Ectodermal cell (in vitro differentiated cells): ENCODE measurements around the gene OR52K2.
"Not testable (repeated sequence)": the region's sequence is repeated elsewhere in the genome, so short reads cannot be mapped to it uniquely, and the experiment has no call there.

Experiments used
- H3K27ac ChIP-seq: 2 replicates; pipeline ENCODE4 v1.7.0; 2013; ENCODE audit warnings: mild to moderate bottlenecking, low read depth, low read length; ENCODE audit not compliant: insufficient read depth, poor library complexity, severe bottlenecking
- H3K27me3 ChIP-seq: 2 replicates; pipeline ENCODE4 v1.7.0; 2013; ENCODE audit warnings: mild to moderate bottlenecking, low read length; ENCODE audit not compliant: insufficient read depth, control insufficient read depth, poor library complexity, severe bottlenecking
- H3K36me3 ChIP-seq: one replicate; pipeline ENCODE4 v1.7.0; 2013; ENCODE audit warnings: low read length; ENCODE audit not compliant: control insufficient read depth, insufficient read depth
- H3K4me1 ChIP-seq: one replicate; pipeline ENCODE4 v1.7.0; 2013; ENCODE audit warnings: low read length; ENCODE audit not compliant: control insufficient read depth, insufficient read depth
- H3K4me3 ChIP-seq: 2 replicates; pipeline ENCODE4 v1.7.0; 2013; ENCODE audit warnings: low read depth, low read length, control low read depth; ENCODE audit not compliant: insufficient read depth
- H3K9me3 ChIP-seq: 2 replicates; pipeline ENCODE4 v1.7.0; 2013; ENCODE audit warnings: mild to moderate bottlenecking, low read length, moderate library complexity; ENCODE audit not compliant: control insufficient read depth
- WGBS, 2 experiments: methylation state at CpG; one replicate each; pipeline ENCODE4 v1.1.7; 2013; ENCODE audit warnings: missing lambda C conversion rate in 2 of 2; 5-methylcytosine and 5-hydroxymethylcytosine counted together

The OR52K2 gene

GRCh38 chr11:4467811-4468606, 18.9 kb downstream of the OR52K2 start:
- WGBS, 2 experiments = 90 to 91% methylated on average over 2 to 3 of the region's 3 CpGs

GRCh38 chr11:4479644-4480043, 30.5 kb downstream of the OR52K2 start:
- H3K9me3 ChIP-seq = no peaks in the 10 kb centered on the region
- H3K4me1 ChIP-seq = no peaks in the 10 kb centered on the region
- H3K27me3 ChIP-seq = no peaks in the 10 kb centered on the region
- H3K36me3 ChIP-seq = no peaks in the 10 kb centered on the region
- H3K27ac ChIP-seq = no peak overlapping the region
- 86 to 92% methylated on average over 1 of the region's 1 CpG for WGBS, 2 experiments
- no peak overlapping the region for H3K4me3 ChIP-seq

More at GRCh38 chr11:4467811-4468606, 18.9 kb downstream of the OR52K2 start:
- H3K9me3 ChIP-seq = no peaks in the 10 kb centered on the region
- H3K27ac ChIP-seq = no peak overlapping the region
- H3K4me1 ChIP-seq = no peaks in the 10 kb centered on the region
- no peak overlapping the region for H3K4me3 ChIP-seq
- H3K36me3 ChIP-seq = no peaks in the 10 kb centered on the region
- no peaks in the 10 kb centered on the region for H3K27me3 ChIP-seq

GRCh38 chr11:4480577-4481239, 31.6 kb downstream of the OR52K2 start:
- no peak overlapping the region for H3K4me3 ChIP-seq
- H3K27me3 ChIP-seq = no peaks in the 10 kb centered on the region
- no peak overlapping the region for H3K27ac ChIP-seq
- H3K36me3 ChIP-seq = no peaks in the 10 kb centered on the region
- H3K9me3 ChIP-seq = no peaks in the 10 kb centered on the region
- 87 to 92% methylated on average over 4 of the region's 4 CpGs for WGBS, 2 experiments
- H3K4me1 ChIP-seq = no peaks in the 10 kb centered on the region

GRCh38 chr11:4481240-4481582, 32.1 kb downstream of the OR52K2 start:
- no peaks in the 10 kb centered on the region for H3K36me3 ChIP-seq
- H3K27me3 ChIP-seq = no peaks in the 10 kb centered on the region
- no peak overlapping the region for H3K27ac ChIP-seq
- no peaks in the 10 kb centered on the region for H3K4me1 ChIP-seq
- no peaks in the 10 kb centered on the region for H3K9me3 ChIP-seq
- H3K4me3 ChIP-seq = no peak overlapping the region

- H3K4me1 ChIP-seq = no peaks in the 10 kb centered on the region
- no peak within 1 kb of the TSS for H3K27ac ChIP-seq
- no peak within 1 kb of the TSS for H3K4me3 ChIP-seq
- H3K9me3 ChIP-seq = no peaks in the 10 kb centered on the region
- H3K27me3 ChIP-seq = no peaks in the 10 kb centered on the region
- H3K36me3 ChIP-seq = no peaks in the 10 kb centered on the region
- 86 to 88% methylated on average over 2 of the region's 2 CpGs for WGBS, 2 experiments
Observed at GRCh38 chr11:4482445-4482844, 33.4 kb downstream of the OR52K2 start, which contains the start of gene OR52K1. OR52K1 (plus strand) TSS chr11:4482646; CDS start chr11:4488901, 6,255 bp downstream.

GRCh38 chr11:4484310-4484709, 35.2 kb downstream of the OR52K2 start:
- H3K9me3 ChIP-seq = no peaks in the 10 kb centered on the region
- H3K27ac ChIP-seq = no peak overlapping the region
- no peaks in the 10 kb centered on the region for H3K4me1 ChIP-seq
- no peaks in the 10 kb centered on the region for H3K36me3 ChIP-seq
- 85 to 90% methylated on average over 4 of the region's 4 CpGs for WGBS, 2 experiments
- no peak overlapping the region for H3K4me3 ChIP-seq
- H3K27me3 ChIP-seq = no peaks in the 10 kb centered on the region

GRCh38 chr11:4491405-4491804, 42.3 kb downstream of the OR52K2 start:
- not testable (repeated sequence) for H3K4me3 ChIP-seq, H3K9me3 ChIP-seq, H3K36me3 ChIP-seq, H3K4me1 ChIP-seq, H3K27ac ChIP-seq, H3K27me3 ChIP-seq
- WGBS, 2 experiments = 81 to 92% methylated on average over 2 of the region's 2 CpGs

- WGBS, 2 experiments = 83 to 93% methylated on average over 4 of the region's 4 CpGs
- H3K9me3 ChIP-seq = no peaks in the 10 kb centered on the region
- no peaks in the 10 kb centered on the region for H3K36me3 ChIP-seq
- no peaks in the 10 kb centered on the region for H3K27me3 ChIP-seq
- no peaks in the 10 kb centered on the region for H3K4me1 ChIP-seq
- no peak overlapping the region for H3K27ac ChIP-seq
- no peak overlapping the region for H3K4me3 ChIP-seq
Observed at GRCh38 chr11:4491878-4492606, 42.9 kb downstream of the OR52K2 start.

GRCh38 chr11:4493480-4493818, 44.4 kb downstream of the OR52K2 start:
- Histone ChIP-seq H3K4me3 (no peak overlapping the region), H3K9me3 (no peaks in the 10 kb centered on the region), H3K27me3 (no peaks in the 10 kb centered on the region), H3K27ac (no peak overlapping the region), H3K4me1 (no peaks in the 10 kb centered on the region), H3K36me3 (no peaks in the 10 kb centered on the region)
- WGBS, 2 experiments = 66 to 82% methylated on average over 3 to 5 of the region's 5 CpGs

GRCh38 chr11:4495487-4495886, 46.4 kb downstream of the OR52K2 start:
- 89% methylated on average over 7 of the region's 7 CpGs for WGBS, 2 experiments
- Histone ChIP-seq H3K9me3 (no peaks in the 10 kb centered on the region), H3K27ac (no peak overlapping the region), H3K4me1 (no peaks in the 10 kb centered on the region), H3K27me3 (no peaks in the 10 kb centered on the region), H3K36me3 (no peaks in the 10 kb centered on the region), H3K4me3 (no peak overlapping the region)
